ENCODE data around the gene RGS6. TPM values are rescaled to one million over a fixed set of nuclear protein-coding genes. Genes with fewer than 3 reads are reported as not detected.

Gene RGS6
- total RNA-seq, 1 donor from 2014 or later, result 2.4 TPM

DNA sequence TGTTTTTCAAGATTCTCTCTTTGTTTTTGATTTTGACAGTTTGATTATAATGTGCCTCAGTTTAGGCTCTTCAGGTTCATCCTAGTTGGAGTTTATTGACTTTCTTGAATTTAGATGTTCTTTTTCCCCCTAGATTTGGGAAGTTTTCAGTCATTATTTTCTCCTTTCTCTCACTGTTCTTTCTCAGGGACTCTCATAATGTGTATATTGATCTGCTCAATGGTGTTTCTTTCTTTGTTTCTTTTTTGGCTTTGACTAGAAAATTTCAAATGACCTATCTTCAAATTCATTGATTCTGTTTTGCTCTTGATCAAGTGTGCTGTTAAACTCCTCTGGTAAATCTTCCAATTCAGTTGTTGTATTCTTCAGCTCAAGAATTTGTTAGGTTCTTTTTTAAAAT lies 108.3 kb downstream of the RGS6 start:
- Mint-ChIP-seq H3K4me1 (ENCODE audit: low read depth) (no peaks in the 10 kb centered on the region), H3K4me3 (no peak overlapping the region), H3K36me3 (ENCODE audit: low read depth) (no peaks in the 10 kb centered on the region), H3K27ac (no peak overlapping the region), H3K9me3 (peaks cover 18% of the 10 kb centered on the region), H3K27me3 (ENCODE audit: insufficient read depth) (peaks cover 33% of the 10 kb centered on the region)
- no peak for DNase-seq (ENCODE audit: low spot score)
- intact Hi-C loops (cut with micrococcal nuclease), result no loop called here

DNA sequence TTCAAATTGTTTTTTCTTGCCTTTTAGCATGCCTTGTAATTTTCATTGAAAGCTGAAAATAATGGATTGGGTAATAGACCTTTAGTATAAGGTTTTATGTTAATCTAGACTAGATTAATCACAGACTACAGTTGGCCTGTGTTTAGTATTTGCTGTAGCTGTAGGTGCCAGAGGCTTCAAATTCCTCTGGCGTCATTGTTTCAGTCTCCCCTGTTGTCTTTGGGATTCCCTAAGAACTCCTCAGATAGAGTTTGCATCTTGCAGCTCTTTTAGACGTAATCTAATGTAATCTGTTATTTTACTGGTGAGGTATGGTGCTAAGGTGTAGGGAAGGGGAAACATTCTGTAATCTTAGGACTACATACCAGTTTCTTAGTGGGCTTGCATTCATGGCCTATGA lies 113.0 kb downstream of the RGS6 start:
- Mint-ChIP-seq H3K36me3 (ENCODE audit: low read depth) (no peaks in the 10 kb centered on the region), H3K4me1 (ENCODE audit: low read depth) (peaks cover 17% of the 10 kb centered on the region), H3K4me3 (no peak overlapping the region), H3K27me3 (ENCODE audit: insufficient read depth) (peaks cover 22% of the 10 kb centered on the region), H3K9me3 (peaks cover 16% of the 10 kb centered on the region), H3K27ac (no peak overlapping the region)
- intact Hi-C loops (cut with micrococcal nuclease), result loop anchor here (5.0 kb wide), 1 partner anchor 847 kb away; the partner anchor contains the start of gene DPF3
- DNase-seq (ENCODE audit: low spot score), result no peak

DNA sequence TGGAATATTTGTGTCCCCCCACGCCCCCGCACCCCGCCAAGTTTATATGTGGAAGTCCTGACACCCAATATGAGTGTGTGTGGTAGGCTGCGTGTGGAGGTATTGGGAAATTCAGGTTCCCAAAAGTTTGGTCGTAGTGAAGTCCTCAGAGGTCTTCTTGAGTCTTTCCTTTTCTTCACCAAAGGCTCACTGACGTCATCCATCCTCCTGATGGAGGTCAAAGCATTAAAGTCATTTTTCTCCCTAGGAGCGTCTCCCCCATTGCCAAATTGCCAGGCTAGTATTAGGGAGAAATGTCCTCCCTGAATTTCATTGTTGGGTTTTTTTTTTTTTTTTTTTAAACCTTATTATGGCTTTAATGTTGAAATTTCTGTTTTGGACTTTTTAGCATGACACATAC lies 113.7 kb downstream of the RGS6 start:
- Mint-ChIP-seq H3K27ac (no peak overlapping the region), H3K4me1 (ENCODE audit: low read depth) (peaks cover 17% of the 10 kb centered on the region), H3K9me3 (peaks cover 11% of the 10 kb centered on the region), H3K27me3 (ENCODE audit: insufficient read depth) (peaks cover 18% of the 10 kb centered on the region), H3K36me3 (ENCODE audit: low read depth) (no peaks in the 10 kb centered on the region), H3K4me3 (no peak overlapping the region)
- intact Hi-C loops (cut with micrococcal nuclease), result loop anchor here (5.0 kb wide), 1 partner anchor 846 kb away; the partner anchor contains the start of gene DPF3
- DNase-seq (ENCODE audit: low spot score), result no peak

DNA sequence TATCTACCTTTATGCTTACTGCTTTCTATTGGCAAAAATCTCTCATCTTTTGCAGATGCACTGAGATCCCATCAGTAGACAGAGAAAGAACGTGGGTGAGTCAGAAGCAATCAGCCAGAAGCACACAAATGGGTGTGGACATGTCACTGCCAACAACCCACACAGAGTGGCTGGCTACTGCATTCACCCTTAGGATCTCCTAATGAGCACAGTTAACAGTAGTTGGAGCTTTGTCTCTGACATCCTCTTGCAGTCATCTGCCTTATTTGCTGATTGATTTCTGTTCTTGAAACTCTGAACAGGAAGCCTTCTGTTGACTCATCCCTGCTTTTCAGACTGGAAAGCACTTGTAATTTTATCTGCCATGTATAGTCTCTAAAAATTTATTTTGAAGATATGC lies 117.2 kb downstream of the RGS6 start:
- DNase-seq (ENCODE audit: low spot score), result peak; percentile 11
- Mint-ChIP-seq H3K9me3 (no peaks in the 10 kb centered on the region), H3K36me3 (ENCODE audit: low read depth) (no peaks in the 10 kb centered on the region), H3K27me3 (ENCODE audit: insufficient read depth) (peaks cover 5% of the 10 kb centered on the region), H3K4me3 (peak overlapping the region; percentile 6), H3K4me1 (ENCODE audit: low read depth) (peaks cover 18% of the 10 kb centered on the region), H3K27ac (peak overlapping the region; percentile 78)
- intact Hi-C loops (cut with micrococcal nuclease), result loop anchor here (1.0 to 5.0 kb wide), 6 partner anchors 25 to 843 kb away; partner anchors contain the start of gene DPF3

DNA sequence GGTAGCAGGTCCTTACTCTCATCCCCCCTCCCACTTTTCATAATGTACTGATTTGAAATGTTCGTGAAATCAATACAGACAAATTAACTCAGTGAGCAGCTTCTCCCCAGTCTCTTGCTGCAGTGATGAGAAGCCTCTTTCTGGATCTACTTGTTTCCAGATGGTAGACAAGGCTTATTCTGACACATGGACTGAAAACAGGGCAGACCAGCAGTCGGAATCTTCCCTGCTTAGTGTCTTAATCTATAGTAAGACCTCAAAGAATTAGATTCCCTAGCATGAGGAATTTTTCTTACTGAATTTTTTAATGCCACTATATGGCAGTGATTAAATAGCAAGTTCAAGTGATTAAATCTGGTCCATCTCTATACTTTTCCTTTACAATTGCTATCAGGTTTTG lies 120.1 kb downstream of the RGS6 start:
- H3K36me3 Mint-ChIP-seq (ENCODE audit: low read depth), result no peaks in the 10 kb centered on the region

DNA sequence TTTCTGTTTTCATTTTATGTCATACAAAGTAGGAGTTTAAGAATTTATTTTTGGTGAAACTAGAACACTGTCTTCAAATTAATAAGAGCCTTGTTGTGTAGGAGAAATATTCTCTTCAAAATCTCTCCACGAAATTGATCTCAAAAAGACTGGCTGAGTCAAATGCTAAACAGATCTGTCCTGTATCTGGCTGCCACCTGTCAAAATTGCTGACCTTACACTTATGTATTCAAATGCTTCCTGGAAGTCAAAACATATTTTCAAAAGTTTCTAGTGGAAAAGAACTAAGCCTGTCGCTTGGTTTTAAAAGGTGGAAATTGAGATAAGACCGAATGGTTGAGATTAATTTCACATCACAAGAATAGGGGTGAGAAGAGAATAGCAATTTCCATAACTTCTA lies 121.4 kb downstream of the RGS6 start:
- no peaks in the 10 kb centered on the region for H3K36me3 Mint-ChIP-seq (ENCODE audit: low read depth)
- no peak overlapping the region for H3K4me3 Mint-ChIP-seq
- peaks cover 25% of the 10 kb centered on the region for H3K4me1 Mint-ChIP-seq (ENCODE audit: low read depth)
- no peak overlapping the region for H3K27ac Mint-ChIP-seq
- intact Hi-C loops (cut with micrococcal nuclease), result no loop called here
- peaks cover 8% of the 10 kb centered on the region for H3K27me3 Mint-ChIP-seq (ENCODE audit: insufficient read depth)
- DNase-seq (ENCODE audit: low spot score), result no peak
- no peaks in the 10 kb centered on the region for H3K9me3 Mint-ChIP-seq

More for the DNA sequence above, 120.1 kb downstream of the RGS6 start:
- peaks cover 30% of the 10 kb centered on the region for H3K4me1 Mint-ChIP-seq (ENCODE audit: low read depth)
- H3K4me3 Mint-ChIP-seq, result no peak overlapping the region
- H3K27me3 Mint-ChIP-seq (ENCODE audit: insufficient read depth), result peaks cover 8% of the 10 kb centered on the region
- DNase-seq (ENCODE audit: low spot score), result no peak
- no peak overlapping the region for H3K27ac Mint-ChIP-seq
- H3K9me3 Mint-ChIP-seq, result no peaks in the 10 kb centered on the region
- intact Hi-C loops (cut with micrococcal nuclease), result no loop called here

DNA sequence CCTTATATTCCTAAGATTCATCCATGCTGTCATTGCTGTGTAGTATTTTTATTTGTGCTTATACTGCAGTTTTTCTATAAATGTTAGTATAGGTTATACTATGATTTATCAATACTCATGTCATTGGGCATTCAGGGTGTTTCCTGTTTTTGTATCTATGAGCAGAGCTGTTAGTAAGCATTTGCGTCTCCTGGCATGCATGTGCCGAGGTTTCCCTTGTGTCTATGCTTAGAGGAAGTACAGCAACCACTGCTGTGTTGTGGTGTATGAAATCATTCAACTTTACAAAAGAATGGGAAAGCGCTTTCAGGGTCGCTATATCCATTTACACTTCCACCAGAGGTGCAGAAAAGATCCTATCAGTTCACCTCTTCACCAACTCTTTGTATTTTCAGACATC lies 122.7 kb downstream of the RGS6 start:
- H3K27ac Mint-ChIP-seq, result no peak overlapping the region
- H3K9me3 Mint-ChIP-seq, result no peaks in the 10 kb centered on the region
- intact Hi-C loops (cut with micrococcal nuclease), result no loop called here
- H3K4me1 Mint-ChIP-seq (ENCODE audit: low read depth), result peaks cover 13% of the 10 kb centered on the region
- H3K36me3 Mint-ChIP-seq (ENCODE audit: low read depth), result no peaks in the 10 kb centered on the region
- no peak overlapping the region for H3K4me3 Mint-ChIP-seq
- peaks cover 8% of the 10 kb centered on the region for H3K27me3 Mint-ChIP-seq (ENCODE audit: insufficient read depth)
- DNase-seq (ENCODE audit: low spot score), result no peak

DNA sequence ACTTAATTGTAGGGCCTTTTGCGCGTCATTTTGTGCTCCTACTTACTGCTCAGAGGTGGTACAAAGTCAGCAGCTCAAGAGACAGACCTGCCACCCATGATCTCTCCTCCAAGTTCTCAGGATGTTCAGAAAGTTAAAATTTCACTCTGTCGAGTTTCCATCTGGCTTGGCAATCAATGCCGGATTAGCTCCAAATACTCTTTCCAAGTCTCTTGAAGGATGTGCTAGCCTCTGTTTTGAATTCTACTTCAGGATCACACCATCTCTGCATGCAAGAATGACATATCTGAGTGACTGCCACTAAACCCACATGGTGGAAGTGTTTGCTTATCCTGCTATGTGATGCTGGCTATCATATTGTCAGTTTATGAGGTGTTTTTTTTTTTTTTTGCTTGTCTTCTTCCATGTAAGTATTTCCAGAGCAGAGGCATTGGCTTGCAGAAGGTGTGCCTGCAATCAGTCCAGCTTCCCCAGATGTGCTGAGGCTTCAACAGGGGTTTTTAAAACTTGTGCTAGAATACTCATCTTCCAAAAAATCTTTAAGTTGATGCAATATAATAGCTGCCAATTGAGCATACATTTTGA lies 125.6 kb downstream of the RGS6 start:
- peaks cover 13% of the 10 kb centered on the region for H3K4me1 Mint-ChIP-seq (ENCODE audit: low read depth)
- no peaks in the 10 kb centered on the region for H3K36me3 Mint-ChIP-seq (ENCODE audit: low read depth)
- no peak overlapping the region for H3K27ac Mint-ChIP-seq
- no peak overlapping the region for H3K4me3 Mint-ChIP-seq
- intact Hi-C loops (cut with micrococcal nuclease), result no loop called here
- no peaks in the 10 kb centered on the region for H3K9me3 Mint-ChIP-seq
- DNase-seq (ENCODE audit: low spot score), result no peak
- peaks cover 13% of the 10 kb centered on the region for H3K27me3 Mint-ChIP-seq (ENCODE audit: insufficient read depth)

DNA sequence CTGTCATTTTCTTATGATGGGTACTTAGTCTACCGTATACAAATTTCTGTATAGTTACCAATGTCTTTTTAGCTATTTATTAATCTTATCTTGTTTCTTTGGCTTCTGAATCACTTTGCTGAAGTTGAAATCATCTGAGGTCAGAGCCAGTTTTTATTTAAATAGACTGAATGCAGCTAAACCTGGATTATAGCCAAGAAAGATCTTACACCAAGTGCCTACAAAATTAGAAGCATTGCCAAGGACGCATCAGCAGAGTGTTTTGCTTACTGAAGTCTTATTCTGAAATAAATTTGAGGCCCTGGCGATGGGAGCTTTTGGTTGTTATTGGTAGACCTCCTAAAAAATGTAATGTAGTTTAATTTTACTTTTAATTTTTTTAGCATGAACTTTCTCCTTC lies 128.2 kb downstream of the RGS6 start:
- intact Hi-C loops (cut with micrococcal nuclease), result no loop called here
- Mint-ChIP-seq H3K4me3 (no peak overlapping the region), H3K27me3 (ENCODE audit: insufficient read depth) (peaks cover 11% of the 10 kb centered on the region), H3K36me3 (ENCODE audit: low read depth) (no peaks in the 10 kb centered on the region), H3K9me3 (no peaks in the 10 kb centered on the region), H3K27ac (no peak overlapping the region), H3K4me1 (ENCODE audit: low read depth) (peaks cover 1% of the 10 kb centered on the region)
- no peak for DNase-seq (ENCODE audit: low spot score)

DNA sequence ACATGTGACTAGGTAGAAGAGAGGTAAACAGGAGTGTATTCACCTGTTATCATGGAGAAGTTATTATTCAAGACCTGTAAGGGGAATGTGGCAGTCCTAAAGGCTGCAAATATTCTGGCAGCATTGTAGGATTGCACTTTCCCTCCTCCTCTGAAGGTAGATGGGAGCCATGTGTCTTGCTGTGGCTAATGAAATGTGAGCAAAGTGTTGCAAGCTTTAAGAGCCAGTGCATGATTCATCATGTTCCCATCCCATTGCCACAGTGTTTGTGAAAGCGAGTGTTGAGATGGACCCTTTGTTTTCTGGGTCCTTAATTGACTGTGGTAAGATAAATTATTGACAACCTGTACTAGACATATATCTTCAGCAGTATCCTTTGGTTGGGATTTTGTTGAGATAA lies 128.7 kb downstream of the RGS6 start:
- Mint-ChIP-seq H3K4me1 (ENCODE audit: low read depth) (no peaks in the 10 kb centered on the region), H3K27ac (no peak overlapping the region), H3K36me3 (ENCODE audit: low read depth) (no peaks in the 10 kb centered on the region), H3K9me3 (no peaks in the 10 kb centered on the region), H3K4me3 (no peak overlapping the region), H3K27me3 (ENCODE audit: insufficient read depth) (peaks cover 13% of the 10 kb centered on the region)
- intact Hi-C loops (cut with micrococcal nuclease), result no loop called here
- no peak for DNase-seq (ENCODE audit: low spot score)

DNA sequence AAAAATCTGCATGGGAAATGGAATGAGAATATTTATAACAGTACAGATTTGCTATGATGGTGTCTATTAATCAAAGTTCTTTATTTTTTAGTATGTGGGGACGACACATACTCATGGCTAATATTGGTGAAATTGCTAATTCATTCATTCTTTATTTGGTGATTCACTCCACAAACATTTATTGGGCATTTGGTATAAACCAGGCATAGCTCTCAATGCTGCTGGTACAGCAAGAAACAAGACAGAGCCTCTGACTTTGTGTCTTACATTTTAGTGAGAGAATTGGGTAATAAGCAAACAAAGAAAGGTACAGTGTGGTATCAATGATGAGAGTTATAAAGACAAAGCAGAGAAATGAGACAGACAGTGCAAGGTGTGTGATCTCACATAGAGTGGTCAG lies 129.5 kb downstream of the RGS6 start:
- H3K9me3 Mint-ChIP-seq, result no peaks in the 10 kb centered on the region
- H3K4me1 Mint-ChIP-seq (ENCODE audit: low read depth), result no peaks in the 10 kb centered on the region
- H3K4me3 Mint-ChIP-seq, result no peak overlapping the region
- no peak for DNase-seq (ENCODE audit: low spot score)
- no peak overlapping the region for H3K27ac Mint-ChIP-seq
- H3K36me3 Mint-ChIP-seq (ENCODE audit: low read depth), result no peaks in the 10 kb centered on the region
- intact Hi-C loops (cut with micrococcal nuclease), result no loop called here
- peaks cover 13% of the 10 kb centered on the region for H3K27me3 Mint-ChIP-seq (ENCODE audit: insufficient read depth)

DNA sequence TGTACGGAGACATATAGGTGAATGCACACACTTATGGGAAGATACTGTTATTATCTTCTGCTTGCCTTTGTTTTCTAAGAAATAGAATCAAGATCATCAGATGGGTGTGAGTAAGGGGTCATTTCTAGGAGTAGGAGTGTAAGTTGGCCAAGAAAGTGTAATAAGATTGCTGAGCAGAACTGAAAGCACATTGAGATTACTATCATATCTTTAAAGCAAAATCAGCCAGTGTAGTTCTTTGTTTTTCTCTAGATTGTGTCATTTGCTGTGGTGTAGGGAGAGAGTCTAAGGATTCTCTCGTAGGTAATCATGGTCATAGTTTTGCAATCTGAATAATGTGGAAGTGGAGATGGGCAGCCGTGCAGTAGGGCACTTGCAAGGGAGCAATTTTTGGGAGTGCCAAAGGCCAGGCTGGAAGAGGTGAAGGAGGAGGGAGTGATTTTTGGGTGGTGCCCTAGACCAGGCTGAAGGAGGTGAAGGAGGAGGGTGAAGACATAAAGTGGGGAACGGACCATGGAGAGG lies 131.6 kb downstream of the RGS6 start:
- H3K27ac Mint-ChIP-seq, result no peak overlapping the region

DNA sequence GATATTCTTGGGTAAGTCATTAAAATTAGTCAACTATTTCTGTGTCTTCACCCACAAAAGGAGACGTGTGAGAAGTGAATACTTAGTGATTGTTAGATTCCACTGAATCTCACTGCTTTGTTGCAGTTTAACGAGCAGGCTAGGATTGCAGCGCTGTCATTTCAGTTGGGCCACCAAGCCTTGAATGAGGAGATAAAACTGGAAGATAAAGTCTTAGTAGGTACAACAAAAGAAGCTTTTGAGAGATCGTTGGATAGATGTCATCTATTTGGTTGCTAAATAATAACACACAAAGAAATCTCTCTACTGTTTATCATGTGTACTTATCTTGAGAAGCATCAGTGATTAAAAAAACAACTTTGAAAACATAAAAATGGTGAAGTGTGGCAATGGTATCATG lies 132.3 kb downstream of the RGS6 start:
- DNase-seq (ENCODE audit: low spot score), result no peak
- Mint-ChIP-seq H3K4me1 (ENCODE audit: low read depth) (no peaks in the 10 kb centered on the region), H3K27me3 (ENCODE audit: insufficient read depth) (peaks cover 19% of the 10 kb centered on the region), H3K9me3 (no peaks in the 10 kb centered on the region), H3K36me3 (ENCODE audit: low read depth) (no peaks in the 10 kb centered on the region), H3K4me3 (no peak overlapping the region), H3K27ac (no peak overlapping the region)
- intact Hi-C loops (cut with micrococcal nuclease), result no loop called here

More for the DNA sequence above, 131.6 kb downstream of the RGS6 start:
- Mint-ChIP-seq H3K4me1 (ENCODE audit: low read depth) (no peaks in the 10 kb centered on the region), H3K27me3 (ENCODE audit: insufficient read depth) (peaks cover 19% of the 10 kb centered on the region), H3K36me3 (ENCODE audit: low read depth) (no peaks in the 10 kb centered on the region), H3K9me3 (no peaks in the 10 kb centered on the region), H3K4me3 (no peak overlapping the region)
- no peak for DNase-seq (ENCODE audit: low spot score)
- intact Hi-C loops (cut with micrococcal nuclease), result no loop called here

DNA sequence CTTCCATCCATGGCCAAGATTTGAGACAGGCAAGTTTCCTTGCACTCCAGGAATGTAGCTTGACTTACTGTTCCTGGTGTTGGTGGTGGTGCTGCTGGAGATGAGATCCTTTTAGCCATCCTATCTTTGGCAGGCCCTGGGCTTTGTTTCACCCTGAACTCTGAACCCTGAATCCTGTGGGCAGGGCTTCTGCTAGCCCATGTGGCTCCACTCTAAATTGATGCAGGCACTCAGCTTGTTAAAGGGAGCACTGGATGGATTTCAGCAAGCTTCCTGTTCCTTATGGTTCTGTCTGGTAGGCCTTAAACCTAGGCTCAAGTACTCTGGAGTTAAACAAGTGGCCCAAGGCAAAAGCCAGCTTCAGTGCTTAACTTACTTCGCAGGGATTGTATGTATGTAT lies 138.2 kb downstream of the RGS6 start:
- H3K4me3 Mint-ChIP-seq, result no peak overlapping the region
- peaks cover 10% of the 10 kb centered on the region for H3K27me3 Mint-ChIP-seq (ENCODE audit: insufficient read depth)
- DNase-seq (ENCODE audit: low spot score), result no peak
- H3K4me1 Mint-ChIP-seq (ENCODE audit: low read depth), result no peaks in the 10 kb centered on the region
- H3K36me3 Mint-ChIP-seq (ENCODE audit: low read depth), result no peaks in the 10 kb centered on the region
- intact Hi-C loops (cut with micrococcal nuclease), result no loop called here
- no peaks in the 10 kb centered on the region for H3K9me3 Mint-ChIP-seq
- no peak overlapping the region for H3K27ac Mint-ChIP-seq

Data from activated T-helper 1 cell treated with anti-CD3 and anti-CD28 coated beads, Interleukin-12 subunit alpha, Interleukin-12 subunit beta, Interleukin-2, Interleukin-4 antibody, amounts not matched to agents 30 ng/mL and 10 ng/mL and 1 ng/mL, durations not matched to agents 14 hours and 24 hours and 36 hours (primary cell).